ENCODE results near the gene LRRC8E.

LRRC8E gene

DNA sequence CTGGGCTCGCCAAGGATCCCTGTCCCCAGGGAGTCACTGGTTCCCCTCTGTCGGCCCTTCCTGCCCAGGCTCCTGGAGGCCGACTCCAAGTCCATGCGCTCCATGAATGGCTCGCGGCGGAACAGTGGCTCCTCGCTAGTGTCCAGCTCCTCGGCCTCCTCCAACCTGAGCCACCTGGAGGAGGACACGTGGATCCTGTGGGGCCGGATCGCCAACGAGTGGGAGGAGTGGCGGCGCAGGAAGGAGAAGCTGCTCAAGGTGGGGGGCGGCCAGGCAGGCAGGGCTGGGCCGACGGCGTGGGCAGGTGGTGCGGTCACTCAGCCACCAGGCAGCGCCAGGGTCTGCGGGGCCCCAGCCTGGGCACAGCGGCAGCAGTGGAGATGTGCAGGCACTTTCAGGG, 40.6 kb upstream of the LRRC8E start:
- no peak overlapping the region for H3K27ac ChIP-seq (ENCODE audit: low read length)
- H3K4me3 ChIP-seq (ENCODE audit: low read length in 2 of 2) = no peak overlapping the region
- H3K9ac ChIP-seq (ENCODE audit: low read length in 2 of 2) = no peak overlapping the region
- no peaks in the 10 kb centered on the region for H3K36me3 ChIP-seq (ENCODE audit: control insufficient read depth in 2 of 2, insufficient read depth in 2 of 2, low read length in 2 of 2)
- H3K9me3 ChIP-seq (ENCODE audit: control insufficient read depth in 2 of 2, low read length in 2 of 2) = no peaks in the 10 kb centered on the region
- H3K4me1 ChIP-seq (ENCODE audit: control insufficient read depth, insufficient read depth, low read length) = no peaks in the 10 kb centered on the region
- H3K27me3 ChIP-seq (ENCODE audit: control insufficient read depth in 1 of 2, insufficient read depth in 2 of 2, low read length in 2 of 2) = no peaks in the 10 kb centered on the region

DNA sequence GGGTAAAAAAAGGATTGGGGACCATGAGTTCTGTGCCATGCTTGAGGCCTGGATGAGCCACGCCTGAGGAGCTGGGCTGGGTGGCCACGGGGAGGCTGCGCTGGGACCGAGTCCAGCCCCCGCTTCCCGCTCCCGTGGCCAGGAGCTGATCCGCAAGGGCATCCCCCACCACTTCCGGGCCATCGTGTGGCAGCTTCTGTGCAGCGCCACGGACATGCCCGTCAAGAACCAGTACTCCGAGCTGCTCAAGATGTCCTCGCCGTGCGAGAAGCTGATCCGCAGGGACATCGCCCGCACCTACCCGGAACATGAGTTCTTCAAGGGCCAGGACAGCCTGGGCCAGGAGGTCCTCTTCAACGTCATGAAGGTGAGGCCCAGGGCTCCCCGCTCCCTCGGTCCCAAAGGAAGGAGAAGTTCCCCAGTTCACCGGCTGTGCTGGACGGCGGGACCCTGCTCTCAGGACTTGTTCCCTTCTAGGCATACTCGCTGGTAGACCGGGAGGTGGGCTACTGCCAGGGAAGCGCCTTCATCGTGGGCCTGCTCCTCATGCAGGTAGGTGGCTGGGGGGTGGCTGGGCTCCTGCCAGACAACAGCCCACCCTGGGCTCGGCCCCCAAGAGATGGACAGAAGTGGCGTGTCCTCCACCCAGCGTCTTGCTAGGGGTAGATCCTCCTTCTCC, 39.4 kb upstream of the LRRC8E start:
- no peaks in the 10 kb centered on the region for H3K27me3 ChIP-seq (ENCODE audit: control insufficient read depth in 1 of 2, insufficient read depth in 2 of 2, low read length in 2 of 2)
- H3K9me3 ChIP-seq (ENCODE audit: control insufficient read depth in 2 of 2, low read length in 2 of 2) = no peaks in the 10 kb centered on the region
- no peak overlapping the region for H3K4me3 ChIP-seq (ENCODE audit: low read length in 2 of 2)
- H3K9ac ChIP-seq (ENCODE audit: low read length in 2 of 2) = no peak overlapping the region
- H3K4me1 ChIP-seq (ENCODE audit: control insufficient read depth, insufficient read depth, low read length) = peaks cover 6% of the 10 kb centered on the region
- no peaks in the 10 kb centered on the region for H3K36me3 ChIP-seq (ENCODE audit: control insufficient read depth in 2 of 2, insufficient read depth in 2 of 2, low read length in 2 of 2)
- no peak overlapping the region for H3K27ac ChIP-seq (ENCODE audit: low read length)

DNA sequence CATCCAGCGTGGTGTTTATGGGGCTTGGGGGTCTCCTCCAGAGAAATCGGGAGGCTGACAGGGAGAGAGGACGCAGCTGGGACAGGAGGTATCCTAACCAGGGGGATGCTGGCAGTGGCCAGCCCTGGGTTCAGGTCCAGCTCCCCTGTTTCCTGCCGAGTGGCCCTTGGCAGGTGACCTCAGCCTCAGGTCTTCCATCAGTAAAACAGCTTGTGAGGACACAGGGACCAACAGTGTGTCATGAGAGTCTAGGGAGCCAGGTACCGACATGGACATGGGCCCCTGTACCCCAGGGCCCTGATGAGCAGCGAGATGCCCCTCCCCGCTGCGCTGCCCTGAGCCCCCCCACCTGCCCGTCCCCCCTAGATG, 38.7 kb upstream of the LRRC8E start:
- H3K9me3 ChIP-seq (ENCODE audit: control insufficient read depth in 2 of 2, low read length in 2 of 2) = no peaks in the 10 kb centered on the region
- H3K9ac ChIP-seq (ENCODE audit: low read length in 2 of 2) = no peak overlapping the region
- H3K4me3 ChIP-seq (ENCODE audit: low read length in 2 of 2) = no peak overlapping the region
- H3K27ac ChIP-seq (ENCODE audit: low read length) = no peak overlapping the region
- H3K27me3 ChIP-seq (ENCODE audit: control insufficient read depth in 1 of 2, insufficient read depth in 2 of 2, low read length in 2 of 2) = peaks cover 0 to 2% of the 10 kb centered on the region in 2 donors
- H3K36me3 ChIP-seq (ENCODE audit: control insufficient read depth in 2 of 2, insufficient read depth in 2 of 2, low read length in 2 of 2) = no peaks in the 10 kb centered on the region
- peaks cover 6% of the 10 kb centered on the region for H3K4me1 ChIP-seq (ENCODE audit: control insufficient read depth, insufficient read depth, low read length)

DNA sequence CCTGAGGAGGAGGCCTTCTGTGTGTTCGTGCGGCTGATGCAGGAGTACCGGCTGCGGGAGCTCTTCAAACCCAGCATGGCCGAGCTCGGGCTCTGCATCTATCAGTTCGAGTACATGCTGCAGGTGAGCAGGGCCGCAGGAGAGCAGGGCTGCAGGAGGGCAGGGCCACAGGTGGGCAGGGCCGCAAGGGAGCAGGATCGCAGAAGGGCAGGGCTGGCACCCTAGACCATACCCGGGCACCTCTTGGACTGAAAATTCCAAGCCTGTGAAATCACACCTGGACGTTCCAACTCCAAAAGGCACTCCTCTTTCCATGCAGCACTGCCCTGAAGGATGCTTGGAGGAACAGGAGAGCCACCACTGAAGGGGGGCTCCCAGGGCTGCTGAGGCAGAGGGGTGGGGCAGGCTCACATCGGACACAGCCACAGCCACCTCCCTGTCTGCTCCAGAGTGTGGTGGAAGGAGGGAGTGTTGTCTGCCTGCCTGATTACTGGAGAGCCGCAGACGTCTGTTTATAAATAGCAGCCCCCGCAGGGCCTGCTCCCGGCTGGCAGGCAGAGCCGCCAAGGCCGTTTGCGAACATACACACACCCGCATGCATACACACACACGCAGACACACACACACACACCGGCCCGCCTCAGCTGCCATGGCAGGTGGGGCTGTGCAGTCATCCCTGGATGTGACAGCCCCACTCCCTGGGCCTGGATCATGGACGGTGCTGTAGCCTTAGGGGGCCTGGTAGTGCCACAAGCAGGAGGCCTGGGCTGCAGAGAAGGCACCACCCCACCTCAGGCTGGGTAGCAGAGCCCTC, 38.1 kb upstream of the LRRC8E start:
- Histone ChIP-seq H3K27me3 (ENCODE audit: control insufficient read depth in 1 of 2, insufficient read depth in 2 of 2, low read length in 2 of 2) (peaks cover 0 to 4% of the 10 kb centered on the region in 2 donors), H3K27ac (ENCODE audit: low read length) (no peak overlapping the region), H3K36me3 (ENCODE audit: control insufficient read depth in 2 of 2, insufficient read depth in 2 of 2, low read length in 2 of 2) (no peaks in the 10 kb centered on the region), H3K4me1 (ENCODE audit: control insufficient read depth, insufficient read depth, low read length) (peaks cover 6% of the 10 kb centered on the region), H3K9me3 (ENCODE audit: control insufficient read depth in 2 of 2, low read length in 2 of 2) (no peaks in the 10 kb centered on the region), H3K9ac (ENCODE audit: low read length in 2 of 2) (no peak overlapping the region), H3K4me3 (ENCODE audit: low read length in 2 of 2) (no peak overlapping the region)

DNA sequence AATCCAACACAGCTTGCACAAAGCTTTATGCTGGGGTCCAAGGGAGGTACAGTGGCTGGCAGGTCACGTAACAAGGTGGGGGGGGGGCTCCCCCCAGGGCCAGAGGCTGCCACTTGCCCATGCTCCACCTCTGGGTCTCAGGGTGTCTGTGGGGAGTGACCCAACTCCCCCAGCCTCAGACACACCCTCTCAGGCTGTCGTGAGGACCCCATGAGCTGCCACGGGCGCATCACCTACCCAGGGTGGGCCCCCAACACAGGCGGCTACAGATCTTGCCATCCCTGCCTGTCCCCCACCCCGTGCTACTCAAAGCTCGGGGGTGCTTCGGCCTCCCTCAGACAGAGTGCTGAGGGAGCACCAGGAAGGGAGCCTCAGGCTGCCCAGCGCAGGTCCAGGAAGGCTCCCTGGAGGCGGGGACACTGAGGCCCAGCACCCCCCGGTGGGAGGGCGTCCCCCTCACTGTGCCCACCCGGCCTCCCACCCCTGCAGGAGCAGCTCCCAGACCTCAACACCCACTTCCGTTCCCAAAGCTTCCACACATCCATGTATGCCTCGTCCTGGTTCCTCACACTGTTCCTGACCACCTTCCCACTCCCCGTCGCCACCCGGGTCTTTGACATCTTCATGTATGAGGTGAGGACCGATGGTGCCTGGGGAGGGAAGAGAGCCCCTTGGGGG, 37.2 kb upstream of the LRRC8E start:
- Histone ChIP-seq H3K9ac (ENCODE audit: low read length in 2 of 2) (no peak overlapping the region), H3K36me3 (ENCODE audit: control insufficient read depth in 2 of 2, insufficient read depth in 2 of 2, low read length in 2 of 2) (no peaks in the 10 kb centered on the region), H3K4me3 (ENCODE audit: low read length in 2 of 2) (no peak overlapping the region), H3K4me1 (ENCODE audit: control insufficient read depth, insufficient read depth, low read length) (peaks cover 6% of the 10 kb centered on the region), H3K9me3 (ENCODE audit: control insufficient read depth in 2 of 2, low read length in 2 of 2) (no peaks in the 10 kb centered on the region), H3K27me3 (ENCODE audit: control insufficient read depth in 1 of 2, insufficient read depth in 2 of 2, low read length in 2 of 2) (peaks cover 4% of the 10 kb centered on the region in 2 donors), H3K27ac (ENCODE audit: low read length) (no peak overlapping the region)

DNA sequence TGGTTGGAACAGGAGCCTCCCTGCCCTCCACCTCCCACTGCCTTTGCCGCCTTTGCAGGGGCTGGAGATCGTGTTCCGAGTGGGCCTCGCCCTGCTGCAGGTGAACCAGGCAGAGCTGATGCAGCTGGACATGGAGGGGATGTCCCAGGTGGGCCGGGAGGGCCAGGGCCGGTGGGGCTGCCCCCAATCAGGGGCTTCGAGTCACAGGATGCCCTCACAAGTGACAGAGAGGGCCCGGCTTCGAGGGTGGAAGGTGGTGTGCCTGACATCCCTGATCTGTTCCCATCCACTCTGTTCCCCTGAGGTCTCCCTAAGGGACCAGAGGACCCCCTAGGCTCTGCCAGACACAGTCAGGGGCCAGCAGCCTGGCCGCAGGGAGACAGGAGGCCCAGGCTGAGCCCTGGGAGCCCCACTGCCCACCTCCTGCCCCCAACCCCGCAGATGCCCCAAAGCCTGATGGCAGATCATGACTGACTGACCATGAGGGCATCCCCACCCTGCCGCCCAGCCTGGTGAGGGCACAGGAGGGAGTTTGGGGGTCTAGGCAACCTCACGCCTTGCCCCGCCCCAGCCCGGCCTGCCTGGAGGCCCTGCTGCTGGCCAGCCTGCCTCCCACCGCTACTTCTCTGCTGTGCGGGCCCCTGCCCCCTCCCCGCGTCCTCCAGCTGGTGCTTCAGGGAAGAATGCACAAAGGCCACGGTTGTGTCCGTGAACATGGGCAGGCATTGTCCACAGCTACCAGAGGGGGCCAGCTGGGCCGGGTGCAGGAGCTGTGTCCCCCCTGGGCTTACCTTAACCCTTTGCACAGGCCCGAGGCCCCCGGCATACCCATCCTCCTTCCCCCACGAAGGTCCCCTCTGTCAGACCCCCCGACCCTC, 36.4 kb upstream of the LRRC8E start:
- no peak overlapping the region for H3K9ac ChIP-seq (ENCODE audit: low read length in 2 of 2)
- peaks cover 4 to 9% of the 10 kb centered on the region in 2 donors for H3K27me3 ChIP-seq (ENCODE audit: control insufficient read depth in 1 of 2, insufficient read depth in 2 of 2, low read length in 2 of 2)
- peaks cover 6% of the 10 kb centered on the region for H3K4me1 ChIP-seq (ENCODE audit: control insufficient read depth, insufficient read depth, low read length)
- H3K4me3 ChIP-seq (ENCODE audit: low read length in 2 of 2) = no peak overlapping the region
- H3K9me3 ChIP-seq (ENCODE audit: control insufficient read depth in 2 of 2, low read length in 2 of 2) = no peaks in the 10 kb centered on the region
- H3K36me3 ChIP-seq (ENCODE audit: control insufficient read depth in 2 of 2, insufficient read depth in 2 of 2, low read length in 2 of 2) = no peaks in the 10 kb centered on the region
- no peak overlapping the region for H3K27ac ChIP-seq (ENCODE audit: low read length)

DNA sequence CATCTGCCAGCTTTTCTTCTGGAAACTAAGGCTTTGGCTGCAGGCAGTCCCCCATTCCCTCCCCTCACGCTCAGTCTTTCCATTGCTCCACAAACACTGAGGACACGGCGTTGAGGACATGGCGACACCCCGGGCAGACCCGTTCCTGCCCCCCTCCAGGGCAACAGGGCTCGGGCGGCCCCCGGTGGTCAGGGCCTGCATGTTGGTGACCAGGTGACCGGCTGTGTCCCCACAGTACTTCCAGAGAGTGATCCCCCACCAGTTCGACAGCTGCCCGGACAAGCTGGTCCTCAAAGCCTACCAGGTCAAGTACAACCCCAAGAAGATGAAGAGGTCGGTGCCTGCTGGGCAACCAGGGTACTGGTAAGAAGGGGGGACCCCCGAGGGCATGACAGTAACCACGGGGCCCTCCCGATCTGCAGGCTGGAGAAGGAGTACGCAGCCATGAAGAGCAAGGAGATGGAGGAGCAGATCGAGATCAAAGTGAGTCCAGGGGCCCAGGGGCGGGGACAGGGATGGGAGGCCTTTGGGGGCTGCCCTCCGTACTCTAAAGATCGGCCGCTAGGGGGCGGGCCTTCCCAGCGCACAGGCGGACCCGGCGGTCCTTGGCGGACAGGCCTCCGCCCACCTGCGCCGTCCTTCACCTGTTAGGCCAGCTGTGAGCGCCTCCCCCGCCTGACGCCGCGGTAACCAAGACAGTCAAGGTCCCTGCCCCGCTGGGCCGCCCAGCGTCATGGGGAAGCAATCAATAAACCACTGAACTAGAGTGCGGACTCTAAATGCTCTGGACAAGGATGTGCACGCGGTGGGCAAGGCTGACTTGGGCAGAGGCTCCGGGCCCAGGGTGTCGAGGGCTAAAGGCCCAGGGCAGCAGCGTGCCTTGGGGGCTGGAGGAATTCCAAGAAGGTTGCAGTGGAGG, 35.2 kb upstream of the LRRC8E start:
- Histone ChIP-seq H3K9ac (ENCODE audit: low read length in 2 of 2) (no peak overlapping the region), H3K4me3 (ENCODE audit: low read length in 2 of 2) (no peak overlapping the region), H3K9me3 (ENCODE audit: control insufficient read depth in 2 of 2, low read length in 2 of 2) (no peaks in the 10 kb centered on the region), H3K36me3 (ENCODE audit: control insufficient read depth in 2 of 2, insufficient read depth in 2 of 2, low read length in 2 of 2) (no peaks in the 10 kb centered on the region), H3K27me3 (ENCODE audit: control insufficient read depth in 1 of 2, insufficient read depth in 2 of 2, low read length in 2 of 2) (peaks cover 4 to 9% of the 10 kb centered on the region in 2 donors), H3K4me1 (ENCODE audit: control insufficient read depth, insufficient read depth, low read length) (peaks cover 6% of the 10 kb centered on the region), H3K27ac (ENCODE audit: low read length) (no peak overlapping the region)

DNA sequence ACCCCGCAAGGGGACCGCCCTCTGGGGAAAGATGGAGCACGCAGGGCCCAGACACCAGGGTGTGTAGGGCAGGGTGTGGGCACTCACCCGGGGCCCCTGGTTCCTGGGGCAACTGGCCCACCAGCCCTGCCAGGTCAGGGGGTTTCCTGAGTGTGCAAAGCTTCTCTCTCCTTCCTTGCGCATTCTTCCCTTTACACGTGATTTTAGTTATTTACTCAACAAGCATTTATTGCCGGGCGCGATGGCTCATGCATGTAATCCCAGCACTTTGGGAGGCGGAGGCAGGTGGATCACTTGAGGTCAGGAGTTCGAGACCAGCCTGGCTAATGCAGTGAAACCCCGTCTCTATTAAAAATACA, 34.6 kb upstream of the LRRC8E start:
- H3K4me3 ChIP-seq (ENCODE audit: low read length in 2 of 2) = no peak overlapping the region
- peaks cover 4 to 12% of the 10 kb centered on the region in 2 donors for H3K27me3 ChIP-seq (ENCODE audit: control insufficient read depth in 1 of 2, insufficient read depth in 2 of 2, low read length in 2 of 2)
- no peak overlapping the region for H3K27ac ChIP-seq (ENCODE audit: low read length)
- no peaks in the 10 kb centered on the region for H3K36me3 ChIP-seq (ENCODE audit: control insufficient read depth in 2 of 2, insufficient read depth in 2 of 2, low read length in 2 of 2)
- H3K9me3 ChIP-seq (ENCODE audit: control insufficient read depth in 2 of 2, low read length in 2 of 2) = no peaks in the 10 kb centered on the region
- peaks cover 6% of the 10 kb centered on the region for H3K4me1 ChIP-seq (ENCODE audit: control insufficient read depth, insufficient read depth, low read length)
- no peak overlapping the region for H3K9ac ChIP-seq (ENCODE audit: low read length in 2 of 2)

DNA sequence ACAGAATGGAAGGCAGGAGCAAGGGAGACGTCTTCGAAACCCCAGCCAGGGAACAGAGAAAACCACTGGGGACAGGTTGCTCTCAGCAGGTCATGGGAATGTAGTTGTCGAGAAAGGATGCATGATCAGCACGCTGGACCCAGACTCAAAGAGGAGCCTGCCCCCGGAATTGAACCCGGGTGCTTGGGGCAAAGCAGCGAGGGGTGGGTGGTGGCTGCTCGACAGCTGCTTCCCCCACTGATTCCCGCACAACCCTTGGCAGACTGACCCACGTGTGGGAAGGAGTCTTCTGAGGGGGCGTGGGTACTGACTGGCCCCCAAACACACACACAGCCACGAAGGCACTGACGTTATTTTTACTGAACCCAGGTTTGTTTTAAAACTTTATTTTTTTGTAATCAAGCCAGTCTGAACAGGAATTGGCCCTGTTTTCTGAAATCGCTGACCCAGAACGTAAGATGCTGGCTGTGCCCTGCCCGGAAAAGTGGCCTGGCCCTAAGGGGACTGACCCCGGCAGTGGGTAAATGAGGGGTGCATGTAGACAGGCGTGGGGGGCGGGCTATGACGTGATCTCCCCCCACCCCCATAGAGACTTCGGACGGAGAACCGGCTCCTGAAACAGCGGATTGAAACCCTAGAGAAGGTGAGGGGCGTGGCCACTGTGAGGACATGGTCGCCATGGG, 32.7 kb upstream of the LRRC8E start:
- no peaks in the 10 kb centered on the region for H3K9me3 ChIP-seq (ENCODE audit: control insufficient read depth in 2 of 2, low read length in 2 of 2)
- no peak overlapping the region for H3K27ac ChIP-seq (ENCODE audit: low read length)
- peaks cover 6% of the 10 kb centered on the region for H3K4me1 ChIP-seq (ENCODE audit: control insufficient read depth, insufficient read depth, low read length)
- H3K4me3 ChIP-seq (ENCODE audit: low read length in 2 of 2) = no peak overlapping the region
- no peak overlapping the region for H3K9ac ChIP-seq (ENCODE audit: low read length in 2 of 2)
- peaks cover 6 to 8% of the 10 kb centered on the region in 2 donors for H3K36me3 ChIP-seq (ENCODE audit: control insufficient read depth in 2 of 2, insufficient read depth in 2 of 2, low read length in 2 of 2)
- H3K27me3 ChIP-seq (ENCODE audit: control insufficient read depth in 1 of 2, insufficient read depth in 2 of 2, low read length in 2 of 2) = peaks cover 15 to 17% of the 10 kb centered on the region in 2 donors
